Stimulated activated naive B cell treated with anti-CD40 and anti-IgM and Interleukin-4, amounts not matched to agents 10 μg/mL and 1 μg/mL and 100 μg/mL, for 72 hours (primary cell): ENCODE measurements around the gene MID2.
A peak's percentile ranks its signal among the peaks of the same experiment; 100 is the strongest.
"Not testable (repeated sequence)": the region's sequence is repeated elsewhere in the genome, so short reads cannot be mapped to it uniquely, and the experiment has no call there.

Experiments used
- ATAC-seq, 2 donors: fragments of 150-1000 bp; cut with Tn5 transposase; replicated peaks; 2 replicates each; pipeline ENCODE4 v1.10.0; 2021; ENCODE audit warnings: moderate library complexity in 1 of 2
- DNase-seq: peaks from one replicate; pipeline ENCODE4 v3.0.0; 2021
- H3K27ac Mint-ChIP-seq: one replicate; pipeline ENCODE4 v1.8.0; 2022; ENCODE audit warnings: mild to moderate bottlenecking, mixed read lengths
- H3K27me3 Mint-ChIP-seq, 2 donors: one replicate each; pipeline ENCODE4 v1.8.0; 2022; ENCODE audit warnings: mixed read lengths in 2 of 2
- H3K36me3 Mint-ChIP-seq, 2 donors: one replicate each; pipeline ENCODE4 v1.8.0; 2022; ENCODE audit warnings: mixed read lengths in 2 of 2, mild to moderate bottlenecking in 1 of 2
- H3K4me1 Mint-ChIP-seq, 2 donors: one replicate each; pipeline ENCODE4 v1.8.0; 2022; ENCODE audit warnings: mixed read lengths in 2 of 2, mild to moderate bottlenecking in 1 of 2
- H3K4me3 Mint-ChIP-seq, 2 donors: one replicate each; pipeline ENCODE4 v1.8.0; 2022; ENCODE audit warnings: mild to moderate bottlenecking in 2 of 2, mixed read lengths in 2 of 2, moderate library complexity in 1 of 2
- H3K9me3 Mint-ChIP-seq, 2 donors: one replicate each; pipeline ENCODE4 v1.8.0; 2022; ENCODE audit warnings: mixed read lengths in 2 of 2, mild to moderate bottlenecking in 1 of 2

Gene MID2

GRCh38 chrX:107851665-107852064 is 26.0 kb downstream of the MID2 start:
- ATAC-seq, H3K27ac Mint-ChIP-seq, H3K36me3 Mint-ChIP-seq, H3K4me1 Mint-ChIP-seq, H3K9me3 Mint-ChIP-seq, DNase-seq, H3K4me3 Mint-ChIP-seq: not testable (repeated sequence)
- peaks cover 13 to 21% of the 10 kb centered on the region in 2 donors for H3K27me3 Mint-ChIP-seq

DNA sequence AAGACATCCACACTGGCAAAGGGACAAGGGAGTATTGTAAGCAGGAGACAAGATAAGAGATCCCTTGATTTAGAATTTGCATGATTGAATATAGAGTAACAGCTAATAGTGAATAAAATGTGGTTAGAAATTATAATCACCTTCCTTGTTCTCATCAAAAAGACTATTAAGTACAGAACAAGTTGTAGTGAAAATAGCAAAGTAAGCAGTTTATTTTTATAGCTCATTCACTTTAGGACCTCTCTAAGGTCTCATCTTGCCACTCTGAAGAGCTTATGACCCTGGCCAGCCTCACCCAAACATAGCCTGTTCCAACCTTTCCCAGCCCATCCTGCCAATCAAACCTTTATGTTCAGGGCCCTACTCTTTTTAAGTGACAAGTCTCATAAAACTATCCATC is 30.6 kb downstream of the MID2 start:
- H3K27ac Mint-ChIP-seq: no peak overlapping the region
- DNase-seq (no peak), ATAC-seq (no peak)
- no peaks in the 10 kb centered on the region for H3K9me3 Mint-ChIP-seq
- no peaks in the 10 kb centered on the region for H3K4me1 Mint-ChIP-seq
- peaks cover 13 to 22% of the 10 kb centered on the region in 2 donors for H3K27me3 Mint-ChIP-seq
- H3K4me3 Mint-ChIP-seq: no peak overlapping the region
- no peaks in the 10 kb centered on the region for H3K36me3 Mint-ChIP-seq

- not testable (repeated sequence) for H3K4me3 Mint-ChIP-seq, H3K27ac Mint-ChIP-seq, ATAC-seq, H3K4me1 Mint-ChIP-seq, H3K9me3 Mint-ChIP-seq, DNase-seq, H3K36me3 Mint-ChIP-seq
- H3K27me3 Mint-ChIP-seq: peaks cover 13 to 18% of the 10 kb centered on the region in 2 donors
Measured at GRCh38 chrX:107857041-107857440, 31.4 kb downstream of the MID2 start.

- no peaks in the 10 kb centered on the region for H3K36me3 Mint-ChIP-seq
- H3K4me1 Mint-ChIP-seq: no peaks in the 10 kb centered on the region
- no peaks in the 10 kb centered on the region for H3K9me3 Mint-ChIP-seq
- peaks cover 9 to 10% of the 10 kb centered on the region in 2 donors for H3K27me3 Mint-ChIP-seq
- no peak for ATAC-seq
- H3K4me3 Mint-ChIP-seq: no peak overlapping the region
- H3K27ac Mint-ChIP-seq: no peak overlapping the region
- no peak for DNase-seq
Measured at GRCh38 chrX:107857837-107858236, 32.2 kb downstream of the MID2 start.

- Mint-ChIP-seq H3K9me3 (no peaks in the 10 kb centered on the region), H3K36me3 (no peaks in the 10 kb centered on the region), H3K4me1 (no peaks in the 10 kb centered on the region), H3K4me3 (no peak overlapping the region), H3K27ac (no peak overlapping the region), H3K27me3 (peaks cover 0 to 5% of the 10 kb centered on the region in 2 donors)
- ATAC-seq: no peak
- no peak for DNase-seq
Measured at GRCh38 chrX:107861056-107861455, 35.4 kb downstream of the MID2 start.

DNA sequence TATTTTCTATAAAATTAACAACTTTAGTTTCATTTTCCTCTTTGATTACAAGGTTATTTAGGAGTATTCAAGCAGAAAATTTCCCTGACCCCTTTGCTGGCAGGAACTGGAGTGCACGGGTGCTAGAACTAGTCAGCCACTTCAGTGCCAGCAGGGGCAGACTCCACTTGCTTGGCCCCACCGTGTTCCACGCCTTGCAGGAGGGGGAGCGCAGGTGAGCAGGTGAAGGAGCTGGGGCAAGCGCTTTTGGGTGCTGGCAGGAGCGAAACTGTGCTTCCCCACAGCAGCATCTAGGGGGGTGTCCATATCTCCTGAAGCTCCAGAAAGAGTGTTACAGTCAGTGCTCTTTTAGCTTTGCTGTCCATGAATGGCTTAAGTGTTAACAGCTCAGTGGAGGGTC is 45.5 kb downstream of the MID2 start:
- Mint-ChIP-seq H3K27me3 (peaks cover 0 to 7% of the 10 kb centered on the region in 2 donors), H3K27ac (no peak overlapping the region), H3K4me3 (no peak overlapping the region), H3K4me1 (no peaks in the 10 kb centered on the region), H3K36me3 (no peaks in the 10 kb centered on the region), H3K9me3 (no peaks in the 10 kb centered on the region)
- ATAC-seq (no peak), DNase-seq (no peak)

GRCh38 chrX:107878106-107878505 is 52.4 kb downstream of the MID2 start:
- Mint-ChIP-seq H3K4me1 (no peaks in the 10 kb centered on the region), H3K4me3 (no peak overlapping the region), H3K36me3 (no peaks in the 10 kb centered on the region), H3K27ac (no peak overlapping the region), H3K27me3 (peaks cover 0 to 3% of the 10 kb centered on the region in 2 donors), H3K9me3 (no peaks in the 10 kb centered on the region)
- no peak for DNase-seq
- ATAC-seq: no peak

DNA sequence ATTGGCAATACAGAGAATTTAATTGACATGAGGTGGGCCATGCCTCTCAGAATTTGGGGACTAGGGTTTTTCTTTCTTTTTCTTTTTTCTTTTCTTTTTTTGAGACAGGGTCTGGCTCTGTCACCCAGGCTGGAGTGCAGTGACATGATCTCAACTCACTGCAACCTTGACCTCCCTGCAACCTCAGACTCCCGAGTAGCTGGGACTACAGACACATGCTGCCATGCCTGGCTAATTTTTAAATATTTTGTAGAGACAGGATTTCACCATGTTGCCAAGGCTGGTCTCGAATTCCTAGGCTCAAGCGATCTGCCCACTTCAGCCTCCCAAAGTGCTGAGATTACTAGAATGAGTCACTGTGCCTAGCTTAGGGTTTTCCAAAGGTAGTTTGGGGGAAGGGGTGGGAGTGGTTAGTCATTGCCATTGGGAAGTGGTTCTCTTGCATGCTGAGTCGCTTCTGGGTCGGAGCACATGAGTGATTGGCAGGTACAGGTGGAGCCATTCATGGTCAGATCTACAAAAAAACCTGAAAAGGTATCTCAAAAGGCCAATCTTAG is 54.5 kb downstream of the MID2 start:
- Mint-ChIP-seq H3K27ac (no peak overlapping the region), H3K27me3 (peaks cover 0 to 3% of the 10 kb centered on the region in 2 donors), H3K4me3 (no peak overlapping the region), H3K4me1 (no peaks in the 10 kb centered on the region), H3K9me3 (no peaks in the 10 kb centered on the region), H3K36me3 (no peaks in the 10 kb centered on the region)
- no peak for DNase-seq
- ATAC-seq: no peak

DNA sequence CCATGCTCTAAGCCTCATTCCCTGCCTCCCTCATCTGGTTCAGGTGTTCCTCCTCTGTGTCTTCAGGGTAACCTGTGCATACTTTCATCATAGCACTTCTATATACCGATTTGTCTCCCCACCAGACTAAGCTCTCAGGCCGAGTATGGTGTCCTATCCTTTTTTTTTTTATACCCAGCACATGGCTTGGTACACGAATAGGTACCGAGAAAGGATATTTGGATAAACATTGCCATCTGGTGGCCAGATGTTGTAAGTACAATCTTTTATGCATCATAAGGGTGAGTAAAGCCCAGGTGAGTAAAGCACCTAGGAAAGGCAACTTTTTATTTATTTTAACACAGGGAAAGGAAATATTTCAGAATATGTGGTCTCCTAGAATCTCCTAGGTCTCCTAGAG is 68.4 kb downstream of the MID2 start:
- ATAC-seq (peak; percentile 67 to 89), DNase-seq (peak; percentile 28)
- Mint-ChIP-seq H3K27ac (peak overlapping the region; percentile 89), H3K4me1 (peaks cover 0 to 2% of the 10 kb centered on the region in 2 donors), H3K27me3 (peaks cover 26 to 31% of the 10 kb centered on the region in 2 donors), H3K9me3 (peaks cover 4% of the 10 kb centered on the region in 2 donors), H3K36me3 (peaks cover 4 to 5% of the 10 kb centered on the region in 2 donors), H3K4me3 (no peak overlapping the region)

GRCh38 chrX:107902721-107903120 is 77.1 kb downstream of the MID2 start:
- H3K4me1 Mint-ChIP-seq: no peaks in the 10 kb centered on the region
- no peak for ATAC-seq
- no peaks in the 10 kb centered on the region for H3K36me3 Mint-ChIP-seq
- no peak for DNase-seq
- no peak overlapping the region for H3K4me3 Mint-ChIP-seq
- peaks cover 20 to 25% of the 10 kb centered on the region in 2 donors for H3K27me3 Mint-ChIP-seq
- no peaks in the 10 kb centered on the region for H3K9me3 Mint-ChIP-seq
- no peak overlapping the region for H3K27ac Mint-ChIP-seq

GRCh38 chrX:107905366-107905765 is 79.7 kb downstream of the MID2 start:
- no peak for ATAC-seq
- no peak for DNase-seq
- no peaks in the 10 kb centered on the region for H3K9me3 Mint-ChIP-seq
- no peaks in the 10 kb centered on the region for H3K4me1 Mint-ChIP-seq
- H3K27me3 Mint-ChIP-seq: peaks cover 16 to 19% of the 10 kb centered on the region in 2 donors
- no peak overlapping the region for H3K27ac Mint-ChIP-seq
- H3K36me3 Mint-ChIP-seq: peaks cover 0 to 3% of the 10 kb centered on the region in 2 donors
- H3K4me3 Mint-ChIP-seq: no peak overlapping the region

- ATAC-seq (no peak), DNase-seq (no peak)
- H3K27me3 Mint-ChIP-seq: peaks cover 5 to 12% of the 10 kb centered on the region in 2 donors
- H3K27ac Mint-ChIP-seq: no peak overlapping the region
- no peaks in the 10 kb centered on the region for H3K4me1 Mint-ChIP-seq
- no peaks in the 10 kb centered on the region for H3K9me3 Mint-ChIP-seq
- H3K36me3 Mint-ChIP-seq: no peaks in the 10 kb centered on the region
- no peak overlapping the region for H3K4me3 Mint-ChIP-seq
Measured at GRCh38 chrX:107924136-107924746, 98.6 kb downstream of the MID2 start.

- H3K27ac Mint-ChIP-seq: no peak overlapping the region
- H3K9me3 Mint-ChIP-seq: peaks cover 2 to 5% of the 10 kb centered on the region in 2 donors
- peaks cover 0 to 2% of the 10 kb centered on the region in 2 donors for H3K4me1 Mint-ChIP-seq
- ATAC-seq: no peak
- peaks cover 7 to 11% of the 10 kb centered on the region in 2 donors for H3K27me3 Mint-ChIP-seq
- no peak overlapping the region for H3K4me3 Mint-ChIP-seq
- no peaks in the 10 kb centered on the region for H3K36me3 Mint-ChIP-seq
- DNase-seq: no peak
Measured at GRCh38 chrX:107934262-107934661, 108.6 kb downstream of the MID2 start.

GRCh38 chrX:107935200-107935599 is 109.5 kb downstream of the MID2 start:
- ATAC-seq: no peak
- Mint-ChIP-seq H3K4me3 (no peak overlapping the region), H3K27ac (no peak overlapping the region), H3K9me3 (peaks cover 3 to 5% of the 10 kb centered on the region in 2 donors), H3K4me1 (peaks cover 0 to 2% of the 10 kb centered on the region in 2 donors), H3K27me3 (peaks cover 13 to 19% of the 10 kb centered on the region in 2 donors), H3K36me3 (no peaks in the 10 kb centered on the region)
- DNase-seq: no peak

- DNase-seq: no peak
Measured at GRCh38 chrX:107935664-107936433, 110.2 kb downstream of the MID2 start.

More at GRCh38 chrX:107935664-107936433, 110.2 kb downstream of the MID2 start:
- H3K36me3 Mint-ChIP-seq: no peaks in the 10 kb centered on the region
- no peak overlapping the region for H3K4me3 Mint-ChIP-seq
- peaks cover 3 to 5% of the 10 kb centered on the region in 2 donors for H3K9me3 Mint-ChIP-seq
- H3K27me3 Mint-ChIP-seq: peaks cover 14 to 19% of the 10 kb centered on the region in 2 donors
- H3K4me1 Mint-ChIP-seq: peaks cover 0 to 2% of the 10 kb centered on the region in 2 donors
- no peak overlapping the region for H3K27ac Mint-ChIP-seq
- no peak for ATAC-seq
